K562 (cell line): ENCODE results near the gene CLDND2. TPM values are rescaled to one million over a fixed set of nuclear protein-coding genes. Genes with fewer than 3 reads are reported as not detected.

Source experiments
- ARID2 ChIP-seq: fragments of 450-650 bp; IDR thresholded peaks from 2 replicates; pipeline ENCODE4 v1.6.1; 2017; ENCODE audit warnings: antibody characterized with exemption, mild to moderate bottlenecking
- BRD4 ChIP-seq: fragments of 200-600 bp; sonication (generic); IDR thresholded peaks from 2 replicates; pipeline ENCODE4 v1.6.1; 2017; ENCODE audit warnings: inconsistent platforms
- CHD1 ChIP-seq: fragments of 200-600 bp; sonication (generic); IDR thresholded peaks from one replicate; pipeline ENCODE4 v1.6.1; 2012; ENCODE audit warnings: mild to moderate bottlenecking, moderate library complexity, low read length, inconsistent platforms
- ELF1 ChIP-seq: fragments of 200-800 bp; sonication (Bioruptor generic); IDR thresholded peaks from 2 replicates; pipeline ENCODE4 v1.6.1; 2016; ENCODE audit warnings: missing genetic modification characterization, missing compliant biosample characterization
- KLF1 ChIP-seq: fragments of 450-650 bp; IDR thresholded peaks from 2 replicates; pipeline ENCODE4 v1.6.1; 2016; ENCODE audit warnings: missing genetic modification characterization, missing compliant biosample characterization
- MAZ ChIP-seq, 2 experiments: fragments of 450-650 bp in 1 of 2; sonication (generic) in 1 of 2; formaldehyde crosslinking; IDR thresholded peaks in 1 of 2; conservative IDR thresholded peaks in 1 of 2; 2 replicates each; pipeline versions ENCODE4 v1.4.0 to v1.5.0; 2020; ENCODE audit warnings: mild to moderate bottlenecking in 1 of 2, missing genetic modification reagents in 1 of 2
- NEUROD1 ChIP-seq: fragments of 150-350 bp; IDR thresholded peaks from 2 replicates; pipeline ENCODE4 v1.6.1; 2014; ENCODE audit warnings: borderline replicate concordance, low read length, low read depth; ENCODE audit not compliant: partially characterized antibody
- NFYB ChIP-seq: IDR thresholded peaks from 2 replicates; pipeline ENCODE4 v1.6.1; 2011; ENCODE audit warnings: mild to moderate bottlenecking, moderate library complexity; ENCODE audit not compliant: insufficient read length; ENCODE audit errors: extremely low read depth
- POLR2H ChIP-seq: IDR thresholded peaks from 2 replicates; pipeline ENCODE4 v1.6.1; 2016; ENCODE audit warnings: missing genetic modification characterization, low read depth, mild to moderate bottlenecking, control low read depth, missing compliant biosample characterization, moderate library complexity
- RAD51 ChIP-seq: fragments of 450-650 bp; IDR thresholded peaks from 2 replicates; pipeline ENCODE4 v1.7.1; 2016; ENCODE audit warnings: low read depth, mild to moderate bottlenecking, borderline replicate concordance
- RBFOX2 ChIP-seq: fragments of 200-400 bp; formaldehyde crosslinking; IDR thresholded peaks from 2 replicates; pipeline ENCODE4 v1.6.1; 2017; ENCODE audit warnings: low read depth, mild to moderate bottlenecking, low read length, moderate library complexity
- ZNF175 ChIP-seq: fragments of 200-800 bp; sonication (Bioruptor generic); IDR thresholded peaks from 2 replicates; pipeline ENCODE4 v1.6.1; 2016; ENCODE audit warnings: low read depth, mild to moderate bottlenecking, missing genetic modification characterization, missing compliant biosample characterization
- ZNF830 ChIP-seq: fragments of 250-450 bp; sonication (Bioruptor Pico); IDR thresholded peaks from 2 replicates; pipeline ENCODE4 v1.5.0; 2021; ENCODE audit warnings: mild to moderate bottlenecking
- polyA plus RNA-seq, 8 experiments: library from polyadenylated mRNA; depleted of rRNA in 4 of 8; stranded (reverse) in 5 of 8; unstranded in 3 of 8; fragments of >200 nt; fragmentation: Nextera tagmentation in 2 of 8; fragmentation: Illumina TruSeq in 1 of 8; extraction: Ambion mirVana in 2 of 8; extraction: Trizol in 1 of 8; gene quantifications; 2 replicates each; pipeline versions ENCODE4 v1.2.1 to v1.2.3, GENCODE V29; 2011 to 2014; ENCODE audit warnings: inconsistent platforms in 1 of 8, missing spikeins in 1 of 8
- total RNA-seq, 7 experiments: library from RNA; depleted of rRNA in 6 of 7; stranded (reverse); fragments of >200 nt in 6 of 7; fragmentation: Illumina TruSeq in 2 of 7; extraction: Trizol in 2 of 7; gene quantifications; 2 replicates each; pipeline versions ENCODE4 v1.2.1 to v1.2.3, GENCODE V29; 2011 to 2021; ENCODE audit warnings: low replicate concordance in 1 of 7
- TF ChIP-seq, protein P1 (sequence below): sonication (generic); formaldehyde crosslinking; IDR thresholded peaks from 2 replicates; pipeline ENCODE4 v1.8.0; 2023; ENCODE audit warnings: missing genetic modification reagents, mild to moderate bottlenecking, borderline replicate concordance
- TF ChIP-seq, protein P2 (sequence below): fragments of 450-650 bp; IDR thresholded peaks from 2 replicates; pipeline ENCODE4 v1.6.1; 2014; ENCODE audit warnings: low read depth, mild to moderate bottlenecking, moderate library complexity, borderline replicate concordance
- TF ChIP-seq, protein P3 (sequence below): fragments of 250-450 bp; sonication (Bioruptor Pico); IDR thresholded peaks from 2 replicates; pipeline ENCODE4 v1.9.0; 2021; ENCODE audit warnings: mild to moderate bottlenecking, inconsistent platforms
- TF ChIP-seq, protein P4 (sequence below): sonication (generic); formaldehyde crosslinking; IDR thresholded peaks from 2 replicates; pipeline ENCODE4 v1.9.0; 2022; ENCODE audit warnings: mild to moderate bottlenecking, missing genetic modification reagents

Gene CLDND2
- total and polyA plus RNA-seq, 9 of the 15 experiments (the other 6 are each of a cell fraction or from before 2014, with no cell fraction given), result 0.45 to 4.0 (median 1.2) TPM; not detected in 3

DNA sequence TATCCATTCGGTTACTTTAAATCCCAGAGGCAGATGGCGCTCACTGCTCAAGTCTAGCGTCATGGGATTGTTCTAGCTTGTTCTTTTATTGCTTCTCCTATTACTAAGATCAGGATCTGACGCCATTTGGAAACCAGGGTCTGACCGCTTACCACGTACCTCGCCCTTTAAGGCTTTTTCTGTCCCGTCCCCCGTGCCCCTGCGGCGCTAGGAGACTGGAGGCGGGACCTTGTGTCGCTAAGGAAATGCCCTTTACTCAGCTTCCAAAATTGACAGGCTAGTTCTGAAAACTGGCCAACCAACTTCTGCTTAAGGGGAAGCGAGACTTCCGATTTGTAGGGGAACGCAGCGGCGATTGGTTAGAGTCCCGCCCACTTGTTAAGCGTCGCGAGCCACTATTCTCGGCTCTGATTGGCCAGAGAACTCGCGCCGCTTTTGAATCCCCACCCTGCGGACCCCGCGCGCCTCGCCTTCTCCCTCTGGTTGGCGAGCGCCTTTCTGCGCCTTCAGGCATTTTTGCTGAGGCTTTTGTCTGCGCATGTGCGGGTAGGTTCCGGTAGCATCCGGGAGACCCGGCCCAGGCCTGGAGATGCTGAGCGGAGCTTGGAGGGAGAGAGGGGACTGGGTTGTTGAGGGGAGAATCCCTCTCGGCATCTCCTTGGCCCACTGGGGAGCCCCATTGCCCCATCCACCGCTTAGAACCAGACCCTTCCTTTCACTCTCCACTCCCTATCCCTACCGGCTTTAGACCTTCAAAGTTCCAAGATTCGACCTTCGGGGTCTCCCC, 25.4 kb upstream of the CLDND2 start (continued):
- TF ChIP-seq, protein P1, sequence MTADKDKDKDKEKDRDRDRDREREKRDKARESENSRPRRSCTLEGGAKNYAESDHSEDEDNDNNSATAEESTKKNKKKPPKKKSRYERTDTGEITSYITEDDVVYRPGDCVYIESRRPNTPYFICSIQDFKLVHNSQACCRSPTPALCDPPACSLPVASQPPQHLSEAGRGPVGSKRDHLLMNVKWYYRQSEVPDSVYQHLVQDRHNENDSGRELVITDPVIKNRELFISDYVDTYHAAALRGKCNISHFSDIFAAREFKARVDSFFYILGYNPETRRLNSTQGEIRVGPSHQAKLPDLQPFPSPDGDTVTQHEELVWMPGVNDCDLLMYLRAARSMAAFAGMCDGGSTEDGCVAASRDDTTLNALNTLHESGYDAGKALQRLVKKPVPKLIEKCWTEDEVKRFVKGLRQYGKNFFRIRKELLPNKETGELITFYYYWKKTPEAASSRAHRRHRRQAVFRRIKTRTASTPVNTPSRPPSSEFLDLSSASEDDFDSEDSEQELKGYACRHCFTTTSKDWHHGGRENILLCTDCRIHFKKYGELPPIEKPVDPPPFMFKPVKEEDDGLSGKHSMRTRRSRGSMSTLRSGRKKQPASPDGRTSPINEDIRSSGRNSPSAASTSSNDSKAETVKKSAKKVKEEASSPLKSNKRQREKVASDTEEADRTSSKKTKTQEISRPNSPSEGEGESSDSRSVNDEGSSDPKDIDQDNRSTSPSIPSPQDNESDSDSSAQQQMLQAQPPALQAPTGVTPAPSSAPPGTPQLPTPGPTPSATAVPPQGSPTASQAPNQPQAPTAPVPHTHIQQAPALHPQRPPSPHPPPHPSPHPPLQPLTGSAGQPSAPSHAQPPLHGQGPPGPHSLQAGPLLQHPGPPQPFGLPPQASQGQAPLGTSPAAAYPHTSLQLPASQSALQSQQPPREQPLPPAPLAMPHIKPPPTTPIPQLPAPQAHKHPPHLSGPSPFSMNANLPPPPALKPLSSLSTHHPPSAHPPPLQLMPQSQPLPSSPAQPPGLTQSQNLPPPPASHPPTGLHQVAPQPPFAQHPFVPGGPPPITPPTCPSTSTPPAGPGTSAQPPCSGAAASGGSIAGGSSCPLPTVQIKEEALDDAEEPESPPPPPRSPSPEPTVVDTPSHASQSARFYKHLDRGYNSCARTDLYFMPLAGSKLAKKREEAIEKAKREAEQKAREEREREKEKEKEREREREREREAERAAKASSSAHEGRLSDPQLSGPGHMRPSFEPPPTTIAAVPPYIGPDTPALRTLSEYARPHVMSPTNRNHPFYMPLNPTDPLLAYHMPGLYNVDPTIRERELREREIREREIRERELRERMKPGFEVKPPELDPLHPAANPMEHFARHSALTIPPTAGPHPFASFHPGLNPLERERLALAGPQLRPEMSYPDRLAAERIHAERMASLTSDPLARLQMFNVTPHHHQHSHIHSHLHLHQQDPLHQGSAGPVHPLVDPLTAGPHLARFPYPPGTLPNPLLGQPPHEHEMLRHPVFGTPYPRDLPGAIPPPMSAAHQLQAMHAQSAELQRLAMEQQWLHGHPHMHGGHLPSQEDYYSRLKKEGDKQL (CRISPR knock-in tag), result 0 out of 2 replicates have a peak, but pooled peaks have one; percentile 53
- peak; percentile 79 for TF ChIP-seq RBFOX2
- no peak for TF ChIP-seq ARID2
- peak; percentile 65 for TF ChIP-seq POLR2H (tag)
- TF ChIP-seq KLF1, result no peak
- 0 out of 2 replicates have a peak, but pooled peaks have one; percentile 10 for TF ChIP-seq ZNF175 (CRISPR knock-in tag)
- 0 out of 2 replicates have a peak, but pooled peaks have one; percentile 15 for TF ChIP-seq RAD51
- TF ChIP-seq MAZ (CRISPR knock-in tag; conservative IDR thresholded peaks at IDR 0.05 in 1 of 2, IDR thresholded peaks at IDR 0.05 in 1 of 2), result 0 out of 4 replicates have a peak, but pooled peaks of 1 of the 2 experiments have one; percentile 24
- TF ChIP-seq, protein P2, sequence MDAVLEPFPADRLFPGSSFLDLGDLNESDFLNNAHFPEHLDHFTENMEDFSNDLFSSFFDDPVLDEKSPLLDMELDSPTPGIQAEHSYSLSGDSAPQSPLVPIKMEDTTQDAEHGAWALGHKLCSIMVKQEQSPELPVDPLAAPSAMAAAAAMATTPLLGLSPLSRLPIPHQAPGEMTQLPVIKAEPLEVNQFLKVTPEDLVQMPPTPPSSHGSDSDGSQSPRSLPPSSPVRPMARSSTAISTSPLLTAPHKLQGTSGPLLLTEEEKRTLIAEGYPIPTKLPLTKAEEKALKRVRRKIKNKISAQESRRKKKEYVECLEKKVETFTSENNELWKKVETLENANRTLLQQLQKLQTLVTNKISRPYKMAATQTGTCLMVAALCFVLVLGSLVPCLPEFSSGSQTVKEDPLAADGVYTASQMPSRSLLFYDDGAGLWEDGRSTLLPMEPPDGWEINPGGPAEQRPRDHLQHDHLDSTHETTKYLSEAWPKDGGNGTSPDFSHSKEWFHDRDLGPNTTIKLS, result peak; percentile 36; the same call in 1 of the 2 replicates
- no peak for TF ChIP-seq CHD1
- TF ChIP-seq, protein P3, sequence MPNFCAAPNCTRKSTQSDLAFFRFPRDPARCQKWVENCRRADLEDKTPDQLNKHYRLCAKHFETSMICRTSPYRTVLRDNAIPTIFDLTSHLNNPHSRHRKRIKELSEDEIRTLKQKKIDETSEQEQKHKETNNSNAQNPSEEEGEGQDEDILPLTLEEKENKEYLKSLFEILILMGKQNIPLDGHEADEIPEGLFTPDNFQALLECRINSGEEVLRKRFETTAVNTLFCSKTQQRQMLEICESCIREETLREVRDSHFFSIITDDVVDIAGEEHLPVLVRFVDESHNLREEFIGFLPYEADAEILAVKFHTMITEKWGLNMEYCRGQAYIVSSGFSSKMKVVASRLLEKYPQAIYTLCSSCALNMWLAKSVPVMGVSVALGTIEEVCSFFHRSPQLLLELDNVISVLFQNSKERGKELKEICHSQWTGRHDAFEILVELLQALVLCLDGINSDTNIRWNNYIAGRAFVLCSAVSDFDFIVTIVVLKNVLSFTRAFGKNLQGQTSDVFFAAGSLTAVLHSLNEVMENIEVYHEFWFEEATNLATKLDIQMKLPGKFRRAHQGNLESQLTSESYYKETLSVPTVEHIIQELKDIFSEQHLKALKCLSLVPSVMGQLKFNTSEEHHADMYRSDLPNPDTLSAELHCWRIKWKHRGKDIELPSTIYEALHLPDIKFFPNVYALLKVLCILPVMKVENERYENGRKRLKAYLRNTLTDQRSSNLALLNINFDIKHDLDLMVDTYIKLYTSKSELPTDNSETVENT (CRISPR knock-in tag), result peak; percentile 41; the same call in 1 of the 2 replicates
- peak; percentile 76 for TF ChIP-seq NFYB
- peak; percentile 81 for TF ChIP-seq NEUROD1
- TF ChIP-seq, protein P4, sequence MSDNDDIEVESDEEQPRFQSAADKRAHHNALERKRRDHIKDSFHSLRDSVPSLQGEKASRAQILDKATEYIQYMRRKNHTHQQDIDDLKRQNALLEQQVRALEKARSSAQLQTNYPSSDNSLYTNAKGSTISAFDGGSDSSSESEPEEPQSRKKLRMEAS (CRISPR knock-in tag), result peak; percentile 71
- no peak for TF ChIP-seq ZNF830
- TF ChIP-seq ELF1 (tag), result peak; percentile 93
- peak; percentile 42; the same call in 1 of the 2 replicates for TF ChIP-seq BRD4
